SK-N-MC (cell line): ENCODE results near the gene S1PR4.
"Not testable (repeated sequence)": the region's sequence is repeated elsewhere in the genome, so short reads cannot be mapped to it uniquely, and the experiment has no call there.

ENCODE experiments used
- DNase-seq: peaks from one replicate; pipeline ENCODE4 v3.0.0-alpha.2; 2011; ENCODE audit warnings: low read depth, low spot score
- H3K27ac ChIP-seq: fragments of 200-600 bp; sonication (generic); 2 replicates; pipeline ENCODE4 v1.5.1; 2016; ENCODE audit warnings: mixed run types
- H3K36me3 ChIP-seq: fragments of 200-600 bp; sonication (generic); 2 replicates; pipeline ENCODE4 v1.6.1; 2017; ENCODE audit warnings: antibody characterized with exemption, low read length, mixed read lengths; ENCODE audit not compliant: insufficient read depth
- H3K4me3 ChIP-seq: fragments of 200-600 bp; sonication (generic); 2 replicates; pipeline ENCODE4 v1.5.1; 2016
- H3K9ac ChIP-seq: fragments of 200-600 bp; sonication (generic); 2 replicates; pipeline ENCODE4 v1.8.0; 2017; ENCODE audit warnings: mixed run types, mixed read lengths; ENCODE audit not compliant: insufficient read length
- H3K9me3 ChIP-seq: fragments of 200-600 bp; sonication (generic); 2 replicates; pipeline ENCODE4 v1.6.1; 2017; ENCODE audit warnings: low read depth, mild to moderate bottlenecking, antibody characterized with exemption, low read length, moderate library complexity, mixed read lengths
- EZH2 ChIP-seq: fragments of 200-600 bp; sonication (generic); IDR thresholded peaks from one replicate; pipeline ENCODE4 v1.6.1; 2017; ENCODE audit warnings: antibody characterized with exemption
- FOXP2 ChIP-seq: optimal IDR thresholded peaks from 2 replicates; pipeline ENCODE3; 2011; ENCODE audit warnings: mild to moderate bottlenecking, moderate library complexity; ENCODE audit not compliant: insufficient read depth; ENCODE audit errors: extremely low read length, control extremely low read depth
- POLR2AphosphoS5 ChIP-seq: IDR thresholded peaks from 2 replicates; pipeline ENCODE4 v1.6.1; 2012; ENCODE audit warnings: mild to moderate bottlenecking, low read depth, low read length, borderline replicate concordance

Gene S1PR4

DNA sequence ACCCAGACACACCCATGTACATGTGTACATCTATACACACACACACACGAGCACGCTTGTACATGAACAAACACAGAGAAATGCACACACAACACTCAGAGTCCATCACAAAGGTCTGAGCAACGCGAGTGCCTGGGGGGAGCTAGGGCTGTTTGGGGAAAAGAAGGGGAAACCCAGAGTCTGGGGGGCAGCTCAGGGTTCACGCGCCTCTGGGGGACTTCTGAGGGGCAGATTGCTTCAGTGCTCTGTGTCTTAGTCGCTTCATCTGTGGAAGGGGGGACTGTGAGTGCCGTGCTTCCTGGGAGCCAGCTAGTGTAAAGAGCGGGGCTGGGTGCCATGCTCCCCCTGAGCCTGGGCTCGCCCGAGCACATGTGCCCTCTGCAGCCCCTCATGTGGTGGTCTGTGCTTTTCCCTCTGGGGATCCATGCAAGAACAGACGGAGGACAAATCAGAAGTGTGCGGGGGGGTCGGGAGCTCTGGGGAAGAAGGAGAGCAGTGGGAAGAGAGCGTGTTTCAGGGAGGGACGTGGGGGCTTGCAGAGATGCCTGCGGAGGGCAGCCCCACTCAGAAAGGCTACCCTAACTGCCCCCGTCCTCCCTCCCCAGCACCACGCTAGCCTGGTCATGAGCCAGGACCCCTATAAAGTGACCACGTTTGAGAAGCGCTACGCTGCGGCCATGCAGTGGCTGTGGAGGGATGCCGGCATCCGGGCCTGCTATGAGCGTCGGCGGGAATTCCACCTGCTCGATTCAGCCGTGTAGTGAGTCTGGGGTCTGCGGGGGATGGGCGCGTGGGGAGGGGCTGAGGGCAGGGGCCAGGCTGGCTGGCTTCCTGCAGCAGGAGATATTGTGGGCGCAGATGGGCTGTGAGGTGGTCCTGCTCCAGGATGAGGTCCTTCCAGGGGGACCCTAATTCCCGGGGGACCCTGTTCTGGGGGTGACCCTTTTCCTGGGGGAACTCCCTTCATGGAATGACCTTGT lies 28.8 kb upstream of the S1PR4 start:
- H3K4me3 ChIP-seq = no peak overlapping the region

DNA sequence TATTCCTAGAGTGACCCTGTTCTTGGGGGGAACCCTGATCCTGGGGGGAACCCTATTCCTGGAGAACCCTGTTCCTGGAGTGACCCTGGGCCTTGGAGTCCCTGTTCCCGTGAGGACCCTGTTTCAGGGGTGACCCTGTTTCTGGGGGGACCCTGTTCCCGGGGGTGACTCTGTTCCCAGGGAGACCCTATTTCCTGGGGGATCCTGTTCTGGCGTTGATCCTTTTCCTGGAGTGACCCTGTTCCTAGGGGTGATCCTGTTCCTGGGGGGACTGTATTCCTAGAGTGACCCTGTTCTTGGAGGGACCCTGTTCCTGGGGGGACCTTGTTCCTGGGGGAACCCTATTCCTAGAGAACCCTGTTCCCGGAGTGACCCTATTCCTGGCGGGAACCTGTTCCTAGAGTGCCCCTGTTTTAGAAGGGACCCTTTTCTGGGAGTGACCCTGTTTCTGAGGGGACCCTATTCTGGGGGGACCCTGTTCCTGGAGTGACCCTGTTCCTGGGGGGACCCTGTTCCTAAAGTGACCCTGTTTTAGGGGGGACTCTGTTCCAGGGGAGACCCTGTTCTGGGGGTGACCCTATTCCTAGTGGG lies 27.7 kb upstream of the S1PR4 start:
- no peak for TF ChIP-seq FOXP2
- no peak for TF ChIP-seq EZH2
- no peak for TF ChIP-seq POLR2AphosphoS5
- Histone ChIP-seq H3K9me3 (no peaks in the 10 kb centered on the region), H3K9ac (no peak overlapping the region), H3K4me3 (no peak overlapping the region), H3K36me3 (no peaks in the 10 kb centered on the region), H3K27ac (no peak overlapping the region)
- DNase-seq = no peak

More for the DNA sequence above, 28.8 kb upstream of the S1PR4 start:
- Histone ChIP-seq H3K36me3 (no peaks in the 10 kb centered on the region), H3K9me3 (no peaks in the 10 kb centered on the region), H3K27ac (no peak overlapping the region), H3K9ac (no peak overlapping the region)
- TF ChIP-seq POLR2AphosphoS5 (no peak), EZH2 (no peak), FOXP2 (no peak)
- DNase-seq = no peak

DNA sequence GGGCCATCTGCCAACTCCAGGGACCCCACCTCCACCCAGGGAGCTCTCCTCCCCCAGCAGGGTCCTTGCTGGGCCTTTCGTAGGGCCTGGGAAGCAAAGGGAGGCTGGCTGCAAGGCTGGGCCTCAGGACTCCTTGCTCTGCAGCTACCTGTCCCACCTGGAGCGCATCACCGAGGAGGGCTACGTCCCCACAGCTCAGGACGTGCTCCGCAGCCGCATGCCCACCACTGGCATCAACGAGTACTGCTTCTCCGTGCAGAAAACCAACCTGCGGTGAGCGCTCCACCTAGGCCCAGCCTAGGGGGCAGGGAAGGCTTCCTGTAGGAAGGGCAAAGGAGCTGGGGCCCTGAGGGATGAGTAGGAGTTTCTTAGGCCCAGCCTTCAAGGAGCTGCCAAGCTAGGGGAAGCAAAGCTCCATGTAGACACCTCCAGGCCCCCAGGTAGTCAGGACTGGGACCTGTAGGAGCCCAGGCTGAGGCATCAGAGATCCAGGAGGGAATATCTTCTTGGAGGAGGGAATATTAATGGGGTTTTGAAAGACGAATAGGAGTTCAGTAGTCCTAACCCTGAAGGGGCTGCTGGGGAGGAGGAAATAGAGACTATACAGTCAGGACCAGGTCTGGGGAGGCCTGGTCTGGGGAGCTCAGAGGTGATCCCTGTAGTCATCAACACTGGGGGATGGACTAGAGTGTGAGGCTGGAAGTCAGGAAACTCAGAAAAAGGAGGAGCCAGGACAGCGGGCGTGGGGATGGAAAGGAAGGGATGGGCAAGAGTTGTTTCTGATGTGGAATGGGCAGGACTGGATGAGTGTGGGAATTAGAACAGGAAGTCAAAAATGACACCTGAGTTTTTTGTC lies 26.8 kb upstream of the S1PR4 start:
- Histone ChIP-seq H3K9me3 (no peaks in the 10 kb centered on the region), H3K36me3 (no peaks in the 10 kb centered on the region), H3K27ac (no peak overlapping the region), H3K4me3 (no peak overlapping the region), H3K9ac (no peak overlapping the region)
- no peak for DNase-seq
- TF ChIP-seq EZH2 = no peak
- no peak for TF ChIP-seq FOXP2

DNA sequence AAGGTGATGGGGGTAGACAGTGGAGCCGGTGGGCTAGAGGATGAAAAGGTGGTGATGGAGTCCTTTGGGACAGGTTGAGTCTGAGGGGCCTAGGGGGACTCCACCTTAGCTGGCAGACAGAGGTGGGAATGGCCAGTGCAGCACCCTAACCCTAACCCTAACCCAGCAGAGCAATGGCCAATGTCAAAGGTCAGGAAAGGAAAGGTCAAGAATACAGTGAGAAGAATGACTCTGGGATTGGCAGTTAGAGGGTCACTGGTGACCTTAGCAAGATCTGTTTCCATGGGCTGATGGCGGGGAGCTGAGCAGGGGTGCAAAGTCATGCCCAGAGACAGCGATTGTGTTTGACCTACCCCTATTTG lies 26.2 kb upstream of the S1PR4 start:
- Histone ChIP-seq H3K9me3 (no peaks in the 10 kb centered on the region), H3K36me3 (no peaks in the 10 kb centered on the region), H3K9ac (no peak overlapping the region), H3K4me3 (no peak overlapping the region), H3K27ac (no peak overlapping the region)
- TF ChIP-seq POLR2AphosphoS5 (no peak), EZH2 (no peak), FOXP2 (no peak)
- DNase-seq = no peak

DNA sequence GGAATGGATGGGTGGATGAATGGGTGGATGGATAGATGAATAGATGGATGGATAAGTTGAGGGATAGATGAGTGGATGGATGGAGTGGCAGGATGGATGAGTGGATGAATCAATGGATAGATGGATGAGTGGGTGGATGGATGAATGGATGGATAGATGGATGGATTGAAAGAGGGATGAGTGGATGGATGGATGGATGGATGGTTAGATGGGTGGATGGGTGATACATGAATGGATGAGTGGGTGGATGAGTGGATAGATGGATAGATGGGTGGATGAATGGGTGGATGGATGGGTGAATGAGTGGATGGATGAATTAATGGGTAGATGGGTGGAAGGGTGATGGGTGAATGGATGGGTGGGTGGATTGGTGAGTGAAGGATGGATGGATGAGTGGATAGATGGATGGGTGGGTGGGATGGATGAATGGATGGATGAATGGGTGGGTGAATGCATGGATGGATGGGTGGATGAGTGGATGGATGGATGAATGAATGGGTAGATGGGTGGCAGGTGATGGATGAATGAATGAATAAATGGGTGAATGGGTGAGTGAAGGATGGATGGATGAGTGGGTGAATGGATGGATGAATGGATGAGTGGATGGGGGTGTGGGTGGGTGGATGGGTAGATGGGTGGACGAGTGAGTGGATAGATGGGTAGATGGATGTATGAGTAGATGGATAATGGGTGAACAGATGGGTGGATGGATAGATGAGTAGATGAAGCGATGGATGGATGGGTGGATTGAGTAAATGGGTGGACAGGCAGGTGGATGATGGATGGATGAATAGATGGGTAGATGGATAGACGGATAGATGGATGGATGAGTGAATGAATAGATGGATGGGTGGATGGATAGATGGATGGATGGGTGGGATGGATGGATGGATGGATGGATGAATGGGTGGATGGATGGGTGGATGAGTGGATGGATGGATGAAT lies 25.0 kb upstream of the S1PR4 start:
- TF ChIP-seq FOXP2 = no peak
- TF ChIP-seq EZH2 = no peak
- no peak for TF ChIP-seq POLR2AphosphoS5
- Histone ChIP-seq H3K27ac (no peak overlapping the region), H3K9me3 (no peaks in the 10 kb centered on the region), H3K9ac (no peak overlapping the region), H3K4me3 (no peak overlapping the region), H3K36me3 (no peaks in the 10 kb centered on the region)
- no peak for DNase-seq

DNA sequence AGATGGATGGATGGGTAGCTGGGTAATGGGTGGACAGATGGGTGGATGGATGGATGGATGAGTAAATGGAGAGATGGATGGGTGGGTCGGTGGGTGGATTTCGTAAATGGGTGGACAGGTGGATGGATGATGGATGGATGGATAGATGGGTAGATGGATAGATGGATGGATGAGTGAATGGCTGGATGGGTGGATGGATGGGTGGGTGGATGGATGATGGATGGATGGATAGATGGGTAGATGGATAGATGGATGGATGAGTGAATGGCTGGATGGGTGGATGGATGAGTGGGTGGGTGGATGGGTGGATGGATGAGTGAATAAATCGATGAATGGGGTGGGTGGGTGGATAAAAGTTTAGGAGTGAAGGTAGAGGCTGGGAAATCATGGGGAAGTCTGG lies 24.1 kb upstream of the S1PR4 start:
- not testable (repeated sequence) for H3K9me3 ChIP-seq, H3K4me3 ChIP-seq, DNase-seq, H3K36me3 ChIP-seq, H3K27ac ChIP-seq, H3K9ac ChIP-seq

DNA sequence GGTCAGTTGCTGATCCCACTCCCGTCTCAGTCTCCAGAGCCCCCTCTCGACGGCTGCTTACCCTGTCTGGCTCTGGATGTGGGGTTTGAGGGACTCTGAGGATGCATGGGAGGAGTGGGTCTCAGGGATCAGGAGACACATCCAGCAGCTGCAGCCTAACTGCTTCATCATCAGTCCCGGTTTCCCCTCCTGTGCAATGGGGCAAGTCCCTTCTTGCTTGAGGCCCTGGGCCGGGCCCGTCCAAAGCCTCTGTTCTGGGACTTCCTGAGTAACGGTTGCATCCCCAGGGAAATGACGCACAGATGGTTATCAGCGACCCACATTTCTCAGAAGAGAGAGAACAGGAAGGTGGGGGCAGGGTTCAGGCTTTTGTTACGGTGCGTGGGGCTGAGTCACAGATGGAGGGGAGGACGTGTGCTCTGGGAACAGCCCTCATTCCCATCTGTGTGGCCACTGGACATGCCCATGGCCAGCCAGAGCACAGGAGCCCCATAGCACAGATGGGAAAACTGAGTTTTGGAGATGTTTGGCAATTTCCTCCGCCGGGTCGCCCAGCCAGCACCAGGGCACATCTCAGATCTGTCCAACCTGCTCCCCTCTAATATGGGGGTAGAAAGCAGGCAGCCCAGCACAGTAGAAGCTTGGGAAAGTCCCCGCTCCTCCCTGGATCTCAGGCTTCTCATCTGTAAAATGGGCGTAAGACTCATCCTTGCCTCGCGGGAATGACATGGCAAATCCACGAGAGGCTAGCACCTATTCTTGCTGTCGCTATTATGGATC lies 23.4 kb upstream of the S1PR4 start:
- Histone ChIP-seq H3K9me3 (0 out of 2 replicates have a peak, but pooled peaks cover under 1% of the 10 kb centered on the region), H3K4me3 (no peak overlapping the region), H3K36me3 (no peaks in the 10 kb centered on the region), H3K9ac (no peak overlapping the region), H3K27ac (no peak overlapping the region)
- DNase-seq = peak; percentile 58
- no peak for TF ChIP-seq EZH2
